Lower leg skin (tissue), 4 donors: Measurements from ENCODE around the gene ALPK1. TPM values are rescaled to one million over a fixed set of nuclear protein-coding genes. Genes with fewer than 3 reads are reported as not detected.

ENCODE experiments used
- DNase-seq, 2 donors: peaks; one replicate each; pipeline ENCODE4 v3.0.0-alpha.2; 2019; ENCODE audit warnings: low spot score in 2 of 2
- H3K4me3 ChIP-seq: fragments of 200-600 bp; sonication (generic); 2 replicates; pipeline ENCODE4 v1.5.1; 2017; ENCODE audit warnings: mild to moderate bottlenecking, low read depth; ENCODE audit not compliant: poor library complexity, severe bottlenecking
- POLR2A ChIP-seq, 2 donors: fragments of 450-650 bp; IDR thresholded peaks; one replicate each; pipeline ENCODE4 v1.6.1; 2016 to 2017; ENCODE audit warnings: antibody characterized with exemption in 2 of 2, mild to moderate bottlenecking in 1 of 2, moderate library complexity in 1 of 2
- WGBS, 2 donors: methylation state at CpG; one replicate each; pipeline ENCODE4 v1.1.5; 2018; 5-methylcytosine and 5-hydroxymethylcytosine counted together
- intact Hi-C: fragments of 100-400 bp; cut with DNase I; formaldehyde crosslinking; loops from one replicate; pipeline ENCODE4 v1.15.0; 2023; ENCODE audit warnings: low total_unique reads
- total RNA-seq, 4 donors: library from RNA; depleted of rRNA; stranded (reverse); fragments of >200 nt; gene quantifications; one replicate each; pipeline ENCODE4 v1.1.0, GENCODE V29; 2016
- TF ChIP-seq, protein P1 (sequence below), 3 donors: fragments of 450-650 bp; IDR thresholded peaks; one replicate each; pipeline ENCODE4 v1.5.1; 2016; ENCODE audit warnings: antibody characterized with exemption in 3 of 3, mild to moderate bottlenecking in 3 of 3, moderate library complexity in 2 of 3

Gene ALPK1
- total RNA-seq, 4 donors from 2014 or later: 15.9 to 24.0 (median 19.7) TPM

DNA sequence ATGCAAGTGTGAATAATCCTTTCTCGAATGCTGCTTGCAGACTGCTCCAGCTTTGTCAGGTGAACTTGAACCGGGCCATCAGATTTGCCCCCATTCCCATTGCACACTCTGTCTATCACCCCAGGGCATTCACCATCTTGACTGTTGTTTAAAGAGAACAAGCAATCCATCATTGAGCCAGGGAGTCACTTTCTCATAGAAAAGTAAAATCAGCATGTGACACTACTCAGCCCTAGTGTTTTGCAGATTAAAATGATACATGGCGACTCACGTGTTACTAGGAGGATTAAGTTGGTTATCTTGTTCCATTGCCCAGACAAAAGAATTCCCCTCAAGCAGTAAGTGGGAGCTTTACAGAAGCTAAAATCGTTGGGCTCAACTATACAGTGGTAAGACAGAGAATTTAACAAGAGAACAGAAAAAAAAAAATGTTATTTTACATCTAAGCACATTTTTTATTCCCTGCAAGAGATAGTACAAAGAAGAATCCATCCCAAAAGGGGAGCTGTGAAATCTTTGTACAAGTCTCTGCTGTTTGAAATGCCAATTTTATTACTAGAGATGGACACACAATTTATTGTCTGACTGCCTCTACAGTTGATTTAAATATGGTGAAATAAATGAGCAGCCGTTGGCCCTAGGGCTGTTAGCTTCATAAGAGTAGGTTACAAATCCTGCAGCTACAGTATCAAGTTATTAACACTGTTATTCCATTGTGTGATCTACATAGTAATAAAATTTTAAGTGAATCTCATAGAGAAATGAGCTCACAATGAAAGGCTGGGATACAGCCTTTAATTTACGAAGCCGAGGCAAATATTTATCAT lies 151.3 kb downstream of the ALPK1 start:
- no peak for DNase-seq
- H3K4me3 ChIP-seq: no peak overlapping the region
- WGBS, 2 donors: 53 to 64% methylated on average over 8 of the region's 8 CpGs
- intact Hi-C loops: no loop called here
- TF ChIP-seq, protein P1, sequence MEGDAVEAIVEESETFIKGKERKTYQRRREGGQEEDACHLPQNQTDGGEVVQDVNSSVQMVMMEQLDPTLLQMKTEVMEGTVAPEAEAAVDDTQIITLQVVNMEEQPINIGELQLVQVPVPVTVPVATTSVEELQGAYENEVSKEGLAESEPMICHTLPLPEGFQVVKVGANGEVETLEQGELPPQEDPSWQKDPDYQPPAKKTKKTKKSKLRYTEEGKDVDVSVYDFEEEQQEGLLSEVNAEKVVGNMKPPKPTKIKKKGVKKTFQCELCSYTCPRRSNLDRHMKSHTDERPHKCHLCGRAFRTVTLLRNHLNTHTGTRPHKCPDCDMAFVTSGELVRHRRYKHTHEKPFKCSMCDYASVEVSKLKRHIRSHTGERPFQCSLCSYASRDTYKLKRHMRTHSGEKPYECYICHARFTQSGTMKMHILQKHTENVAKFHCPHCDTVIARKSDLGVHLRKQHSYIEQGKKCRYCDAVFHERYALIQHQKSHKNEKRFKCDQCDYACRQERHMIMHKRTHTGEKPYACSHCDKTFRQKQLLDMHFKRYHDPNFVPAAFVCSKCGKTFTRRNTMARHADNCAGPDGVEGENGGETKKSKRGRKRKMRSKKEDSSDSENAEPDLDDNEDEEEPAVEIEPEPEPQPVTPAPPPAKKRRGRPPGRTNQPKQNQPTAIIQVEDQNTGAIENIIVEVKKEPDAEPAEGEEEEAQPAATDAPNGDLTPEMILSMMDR (IDR thresholded peaks at IDR 0.05): no peak

DNA sequence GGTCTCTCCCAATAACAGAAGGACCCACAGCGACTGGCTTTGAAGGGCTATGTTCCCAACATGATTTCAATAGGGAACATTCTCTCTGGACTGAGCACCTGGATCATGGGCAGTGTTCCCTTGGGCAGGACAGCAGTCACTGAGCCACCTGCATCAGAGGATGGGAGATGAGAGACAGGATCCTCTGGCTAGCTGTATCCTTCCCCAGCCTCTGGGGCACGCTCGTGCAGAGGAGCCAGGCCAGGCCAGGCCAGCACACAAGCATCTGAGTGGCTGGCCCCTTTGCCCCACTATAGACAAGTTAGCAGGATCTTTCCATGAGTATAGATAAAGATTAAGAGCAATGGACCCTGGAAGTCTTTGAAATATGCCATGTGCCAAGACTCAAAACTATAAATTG lies 152.5 kb downstream of the ALPK1 start:
- 89 to 91% methylated on average over 3 of the region's 3 CpGs for WGBS, 2 donors
- intact Hi-C loops: no loop called here

DNA sequence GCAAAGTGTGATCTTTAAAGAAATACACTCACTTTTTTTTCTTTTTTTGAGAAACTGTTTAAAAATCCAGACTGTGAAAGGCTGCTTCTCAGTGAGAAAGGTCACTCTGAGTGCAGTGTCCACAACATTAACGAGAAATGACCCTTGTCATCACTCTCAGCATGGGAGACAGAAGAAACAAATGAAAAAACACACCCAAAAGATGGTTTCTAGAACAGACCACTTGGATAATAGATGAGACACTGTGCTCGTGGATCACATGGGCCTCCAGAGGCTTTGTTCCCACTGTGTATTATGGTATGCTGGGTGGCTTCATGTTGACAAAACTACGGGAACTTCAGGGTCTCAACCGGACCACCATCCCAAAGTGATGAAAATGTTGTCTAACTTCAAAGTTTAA lies 153.9 kb downstream of the ALPK1 start:
- intact Hi-C loops: no loop called here
- DNase-seq: no peak
- no peak for TF ChIP-seq POLR2A (IDR thresholded peaks at IDR 0.05)
- no peak overlapping the region for H3K4me3 ChIP-seq
- 77 to 82% methylated on average over 4 of the region's 4 CpGs for WGBS, 2 donors

More for the DNA sequence above, 152.5 kb downstream of the ALPK1 start:
- TF ChIP-seq, protein P1 (IDR thresholded peaks at IDR 0.05): no peak
- no peak for TF ChIP-seq POLR2A (IDR thresholded peaks at IDR 0.05)
- no peak for DNase-seq
- no peak overlapping the region for H3K4me3 ChIP-seq

DNA sequence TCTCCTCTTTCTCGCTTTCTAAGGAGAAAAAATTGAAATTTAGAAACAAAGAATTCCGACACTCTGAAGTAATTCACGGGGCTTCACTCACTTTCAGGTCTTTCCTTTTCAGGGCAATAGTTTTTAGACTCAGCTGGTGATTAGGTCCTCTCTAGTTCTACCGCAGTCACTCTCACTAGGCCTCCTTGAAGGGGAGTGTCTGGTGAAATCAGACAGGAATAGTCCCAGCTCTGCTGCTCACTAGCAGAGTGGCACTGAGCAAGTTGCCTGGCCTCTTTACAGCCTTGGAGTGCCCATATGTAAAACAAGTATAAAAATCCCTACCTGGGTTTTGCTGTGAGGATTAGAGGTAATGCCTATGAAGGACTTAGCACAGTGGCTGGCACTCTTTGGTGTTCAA lies 154.7 kb downstream of the ALPK1 start:
- TF ChIP-seq POLR2A (IDR thresholded peaks at IDR 0.05): no peak
- TF ChIP-seq, protein P1 (IDR thresholded peaks at IDR 0.05): no peak
- DNase-seq: no peak
- no peak overlapping the region for H3K4me3 ChIP-seq
- 68 to 70% methylated on average over 4 of the region's 4 CpGs for WGBS, 2 donors
- intact Hi-C loops: no loop called here

DNA sequence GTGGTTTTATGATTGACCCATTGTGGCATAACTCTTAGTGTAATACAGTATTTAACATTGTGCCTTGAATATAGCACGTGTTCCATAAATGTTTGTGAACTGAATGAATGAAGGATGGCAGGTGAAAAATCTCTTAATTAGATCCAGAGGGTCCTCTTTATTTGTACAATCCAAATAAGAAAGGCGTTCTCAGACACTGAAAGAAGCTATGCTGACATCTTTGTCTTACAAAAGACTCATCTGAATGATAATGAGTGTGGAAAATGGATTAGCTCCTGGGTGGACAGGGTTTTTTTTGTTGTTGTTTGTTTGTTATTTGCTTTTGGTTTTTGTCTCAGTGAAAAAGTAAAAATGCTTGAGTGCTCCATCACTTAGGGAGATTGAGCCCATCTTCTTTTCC lies 156.2 kb downstream of the ALPK1 start:
- DNase-seq: no peak
- intact Hi-C loops: no loop called here
- 56 to 66% methylated on average over 2 of the region's 2 CpGs for WGBS, 2 donors
- H3K4me3 ChIP-seq: no peak overlapping the region
- TF ChIP-seq POLR2A (IDR thresholded peaks at IDR 0.05): no peak
- TF ChIP-seq, protein P1 (IDR thresholded peaks at IDR 0.05): no peak

DNA sequence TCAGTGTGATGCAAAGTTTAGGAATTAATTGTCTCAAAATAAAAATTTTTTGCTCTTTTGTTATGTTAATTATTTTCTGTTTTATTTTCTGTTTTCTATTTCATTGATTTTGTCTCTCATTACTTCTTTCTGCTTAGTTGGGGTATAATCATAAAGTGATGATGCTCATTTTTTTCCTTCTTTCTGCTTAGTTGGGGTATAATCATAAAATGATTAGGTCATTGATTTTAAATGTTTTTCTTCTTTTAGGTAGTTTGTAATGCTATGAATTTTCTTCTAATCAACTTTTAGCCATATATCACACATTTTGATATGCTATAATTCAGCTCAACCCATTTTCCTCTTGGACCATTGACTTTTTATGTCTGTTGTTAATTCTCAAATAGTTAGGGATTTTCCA lies 175.1 kb downstream of the ALPK1 start:
- DNase-seq: no peak
- H3K4me3 ChIP-seq: no peak overlapping the region
- intact Hi-C loops: no loop called here
- TF ChIP-seq POLR2A (IDR thresholded peaks at IDR 0.05): no peak
- TF ChIP-seq, protein P1 (IDR thresholded peaks at IDR 0.05): no peak
